Measurements from ENCODE around the gene HPX. TPM values are rescaled to one million over a fixed set of nuclear protein-coding genes. Genes with fewer than 3 reads are reported as not detected.

The HPX gene
- polyA plus RNA-seq, 1 experiment: 0.87 TPM

- no peak for DNase-seq (ENCODE audit: low read depth)
- Histone ChIP-seq H3K36me3 (ENCODE audit: control insufficient read depth, insufficient read depth, low read length) (no peaks in the 10 kb centered on the region; the same call in 1 of the 2 replicates), H3K4me3 (ENCODE audit: low read depth, low read length) (no peak overlapping the region), H3K27me3 (ENCODE audit: control insufficient read depth, insufficient read depth, low read length) (no peaks in the 10 kb centered on the region)
- ChIA-PET CTCF (interaction anchor here (0.6 to 13.5 kb wide), 35 partner anchors 11 to 272 kb away, joined by 3 to 376 read pairs (median 5); partner anchors contain the start of genes ARFIP2, SMPD1, TAF10 and TIMM10B), POLR2A (interaction anchor here (0.6 to 0.9 kb wide), 2 partner anchors 64 to 475 kb away, joined by 3 to 5 read pairs; no protein-coding TSS in a partner anchor)
- peak; percentile 92 for TF ChIP-seq CTCF (IDR thresholded peaks at IDR 0.05; ENCODE audit: insufficient read depth, low read depth, low read length)
These were observed 2.6 kb upstream of the HPX start for GRCh38 chr11:6443269-6444003.

GRCh38 chr11:6442441-6442840, 1.7 kb upstream of the HPX start:
- Histone ChIP-seq H3K27me3 (ENCODE audit: control insufficient read depth, insufficient read depth, low read length) (no peaks in the 10 kb centered on the region), H3K4me3 (ENCODE audit: low read depth, low read length) (no peak overlapping the region), H3K36me3 (ENCODE audit: control insufficient read depth, insufficient read depth, low read length) (no peaks in the 10 kb centered on the region)
- ChIA-PET CTCF (interaction anchor here (1.3 to 13.5 kb wide), 12 partner anchors 10 to 103 kb away, joined by 3 to 376 read pairs (median 9); no protein-coding TSS in a partner anchor), POLR2A (interaction anchor here (0.7 kb wide), 1 partner anchor 60 kb away, joined by 3 read pairs; no protein-coding TSS in a partner anchor)
- TF ChIP-seq CTCF (IDR thresholded peaks at IDR 0.05; ENCODE audit: insufficient read depth, low read depth, low read length): no peak
- DNase-seq (ENCODE audit: low read depth): no peak

GRCh38 chr11:6438979-6439571, 1.7 kb downstream of the HPX start:
- POLR2A ChIA-PET: no interaction called here
- Histone ChIP-seq H3K4me3 (ENCODE audit: low read depth, low read length) (no peak overlapping the region), H3K27me3 (ENCODE audit: control insufficient read depth, insufficient read depth, low read length) (no peaks in the 10 kb centered on the region), H3K36me3 (ENCODE audit: control insufficient read depth, insufficient read depth, low read length) (no peaks in the 10 kb centered on the region)
- CTCF ChIA-PET: interaction anchor here (0.6 to 13.5 kb wide), 24 partner anchors 9 to 1270 kb away, joined by 3 to 376 read pairs (median 6); partner anchors contain the start of genes APBB1, MRPL17, SMPD1 and TAF10
- DNase-seq (ENCODE audit: low read depth): no peak
- peak; percentile 81 for TF ChIP-seq CTCF (IDR thresholded peaks at IDR 0.05; ENCODE audit: insufficient read depth, low read depth, low read length)

- no peaks in the 10 kb centered on the region for H3K36me3 ChIP-seq (ENCODE audit: control insufficient read depth, insufficient read depth, low read length)
- no peak for TF ChIP-seq CTCF (IDR thresholded peaks at IDR 0.05; ENCODE audit: insufficient read depth, low read depth, low read length)
- no peaks in the 10 kb centered on the region for H3K27me3 ChIP-seq (ENCODE audit: control insufficient read depth, insufficient read depth, low read length)
- ChIA-PET CTCF (interaction anchor here (1.0 to 13.5 kb wide), 17 partner anchors 8 to 320 kb away, joined by 3 to 376 read pairs (median 6); partner anchors contain the start of genes APBB1, MRPL17 and SMPD1), POLR2A (no interaction called here)
- no peak for DNase-seq (ENCODE audit: low read depth)
- no peak overlapping the region for H3K4me3 ChIP-seq (ENCODE audit: low read depth, low read length)
These were observed 2.8 kb downstream of the HPX start for GRCh38 chr11:6437993-6438392.

GRCh38 chr11:6437423-6437822, 3.4 kb downstream of the HPX start:
- Histone ChIP-seq H3K4me3 (ENCODE audit: low read depth, low read length) (no peak overlapping the region), H3K36me3 (ENCODE audit: control insufficient read depth, insufficient read depth, low read length) (no peaks in the 10 kb centered on the region), H3K27me3 (ENCODE audit: control insufficient read depth, insufficient read depth, low read length) (no peaks in the 10 kb centered on the region)
- no peak for TF ChIP-seq CTCF (IDR thresholded peaks at IDR 0.05; ENCODE audit: insufficient read depth, low read depth, low read length)
- DNase-seq (ENCODE audit: low read depth): no peak
- POLR2A ChIA-PET: no interaction called here
- CTCF ChIA-PET: interaction anchor here (1.1 to 13.5 kb wide), 10 partner anchors 8 to 321 kb away, joined by 3 to 376 read pairs (median 11); partner anchors contain the start of genes APBB1 and SMPD1
